ENCODE results near the gene TRANK1. TPM values are rescaled to one million over a fixed set of nuclear protein-coding genes. Genes with fewer than 3 reads are reported as not detected.

TRANK1 gene
- total RNA-seq, 1 donor from 2014 or later: 135 TPM

DNA sequence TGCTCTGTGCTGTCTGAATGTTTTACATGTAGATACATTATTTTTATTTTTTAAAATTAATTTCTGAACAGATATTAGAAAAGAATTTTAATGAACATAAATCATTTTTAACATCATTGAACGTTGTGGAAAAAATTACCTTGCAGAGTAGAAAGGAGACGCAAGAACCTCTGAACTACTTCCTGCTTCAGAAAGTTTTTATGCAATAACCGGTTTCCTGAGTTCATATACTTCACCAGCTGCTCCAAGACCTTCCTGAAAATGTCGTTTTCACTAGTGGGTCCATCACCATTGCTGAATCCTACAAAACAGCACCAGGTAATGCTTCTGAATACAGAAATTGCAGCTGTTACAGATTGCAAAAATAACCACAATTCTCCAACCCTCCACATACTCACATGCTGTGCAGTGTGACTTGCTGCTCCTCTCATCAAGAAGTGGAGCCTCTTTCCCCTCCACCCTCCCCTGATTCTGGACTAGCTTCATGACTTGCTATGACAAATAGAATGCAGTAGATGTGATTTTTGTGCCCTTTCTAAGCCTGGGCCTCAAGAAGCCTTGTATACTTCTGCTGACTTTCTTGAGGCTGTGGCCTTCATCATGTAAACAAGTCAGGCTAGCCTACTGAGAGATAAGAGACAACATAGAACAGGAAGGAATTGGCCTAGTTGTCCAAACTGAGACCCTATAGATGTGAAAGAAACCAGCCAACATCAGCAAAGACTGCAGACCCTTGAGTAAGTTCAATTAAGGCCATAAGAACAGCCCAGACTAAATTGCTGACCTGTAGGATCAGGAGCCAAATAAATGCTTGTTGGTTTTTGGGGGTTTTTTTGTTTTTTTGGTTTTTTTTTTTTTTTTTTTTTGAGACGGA is 80.4 kb downstream of the TRANK1 start:
- peak overlapping the region; percentile 61 for H3K27ac Mint-ChIP-seq
- H3K36me3 Mint-ChIP-seq (ENCODE audit: low read depth): peaks cover 65% of the 10 kb centered on the region
- H3K4me1 Mint-ChIP-seq: peaks cover 13% of the 10 kb centered on the region
- CTCF ChIA-PET: interaction anchor here (0.6 to 2.1 kb wide), 2 partner anchors 94 to 1262 kb away, joined by 3 to 6 read pairs; no protein-coding TSS in a partner anchor
- H3K4me3 Mint-ChIP-seq: no peak overlapping the region
- H3K9me3 Mint-ChIP-seq: no peaks in the 10 kb centered on the region
- intact Hi-C loops (cut with micrococcal nuclease): loop anchor here (10.0 kb wide), 1 partner anchor 900 kb away; no protein-coding TSS in a partner anchor
- no peaks in the 10 kb centered on the region for H3K27me3 Mint-ChIP-seq
- POLR2A ChIA-PET: interaction anchor here (0.6 kb wide), 1 partner anchor 160 kb away, joined by 3 read pairs; no protein-coding TSS in a partner anchor
- ATAC-seq (ENCODE audit: low read depth) (no peak), DNase-seq (no peak)
- TF ChIP-seq, protein P1, sequence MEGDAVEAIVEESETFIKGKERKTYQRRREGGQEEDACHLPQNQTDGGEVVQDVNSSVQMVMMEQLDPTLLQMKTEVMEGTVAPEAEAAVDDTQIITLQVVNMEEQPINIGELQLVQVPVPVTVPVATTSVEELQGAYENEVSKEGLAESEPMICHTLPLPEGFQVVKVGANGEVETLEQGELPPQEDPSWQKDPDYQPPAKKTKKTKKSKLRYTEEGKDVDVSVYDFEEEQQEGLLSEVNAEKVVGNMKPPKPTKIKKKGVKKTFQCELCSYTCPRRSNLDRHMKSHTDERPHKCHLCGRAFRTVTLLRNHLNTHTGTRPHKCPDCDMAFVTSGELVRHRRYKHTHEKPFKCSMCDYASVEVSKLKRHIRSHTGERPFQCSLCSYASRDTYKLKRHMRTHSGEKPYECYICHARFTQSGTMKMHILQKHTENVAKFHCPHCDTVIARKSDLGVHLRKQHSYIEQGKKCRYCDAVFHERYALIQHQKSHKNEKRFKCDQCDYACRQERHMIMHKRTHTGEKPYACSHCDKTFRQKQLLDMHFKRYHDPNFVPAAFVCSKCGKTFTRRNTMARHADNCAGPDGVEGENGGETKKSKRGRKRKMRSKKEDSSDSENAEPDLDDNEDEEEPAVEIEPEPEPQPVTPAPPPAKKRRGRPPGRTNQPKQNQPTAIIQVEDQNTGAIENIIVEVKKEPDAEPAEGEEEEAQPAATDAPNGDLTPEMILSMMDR (IDR thresholded peaks at IDR 0.05): no peak

DNA sequence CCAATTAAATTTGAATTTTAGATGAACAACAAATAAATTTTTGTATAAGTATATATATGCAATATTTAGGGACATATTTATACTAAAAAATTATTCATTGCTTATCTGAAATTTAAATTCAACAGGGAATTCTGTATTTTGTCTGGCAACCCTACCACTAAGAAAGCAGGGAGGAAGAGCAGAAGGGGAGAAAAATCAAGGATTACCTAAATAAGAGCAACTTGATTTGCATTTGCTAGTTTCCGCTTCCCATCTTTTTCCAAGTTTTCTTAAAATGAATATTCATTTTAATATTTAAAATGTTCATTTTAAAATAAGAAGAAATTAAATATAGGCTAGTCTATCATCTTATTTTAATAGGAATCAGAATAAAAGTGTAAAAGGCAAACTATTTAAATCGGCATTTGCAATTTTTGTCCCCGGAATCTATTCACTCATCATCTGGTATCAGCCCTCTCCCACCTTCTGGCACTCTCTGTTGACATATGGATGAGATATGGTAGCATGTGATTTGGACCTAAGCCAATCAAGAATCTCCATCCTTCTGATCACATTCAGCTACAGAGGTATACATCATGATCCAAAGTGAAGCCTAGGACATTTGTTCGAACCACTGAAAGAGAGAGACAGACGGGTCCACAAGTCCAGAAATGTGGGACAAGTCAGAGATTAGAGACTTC is 82.6 kb downstream of the TRANK1 start:
- H3K4me3 Mint-ChIP-seq: no peak overlapping the region
- H3K36me3 Mint-ChIP-seq (ENCODE audit: low read depth): peaks cover 78% of the 10 kb centered on the region
- DNase-seq: no peak
- no peaks in the 10 kb centered on the region for H3K27me3 Mint-ChIP-seq
- no peak overlapping the region for H3K27ac Mint-ChIP-seq
- H3K9me3 Mint-ChIP-seq: no peaks in the 10 kb centered on the region
- no peak for ATAC-seq (ENCODE audit: low read depth)
- POLR2A ChIA-PET: no interaction called here
- intact Hi-C loops (cut with micrococcal nuclease): loop anchor here (10.0 kb wide), 1 partner anchor 897 kb away; no protein-coding TSS in a partner anchor
- CTCF ChIA-PET: no interaction called here
- TF ChIP-seq, protein P1 (IDR thresholded peaks at IDR 0.05): no peak
- H3K4me1 Mint-ChIP-seq: peaks cover 8% of the 10 kb centered on the region

DNA sequence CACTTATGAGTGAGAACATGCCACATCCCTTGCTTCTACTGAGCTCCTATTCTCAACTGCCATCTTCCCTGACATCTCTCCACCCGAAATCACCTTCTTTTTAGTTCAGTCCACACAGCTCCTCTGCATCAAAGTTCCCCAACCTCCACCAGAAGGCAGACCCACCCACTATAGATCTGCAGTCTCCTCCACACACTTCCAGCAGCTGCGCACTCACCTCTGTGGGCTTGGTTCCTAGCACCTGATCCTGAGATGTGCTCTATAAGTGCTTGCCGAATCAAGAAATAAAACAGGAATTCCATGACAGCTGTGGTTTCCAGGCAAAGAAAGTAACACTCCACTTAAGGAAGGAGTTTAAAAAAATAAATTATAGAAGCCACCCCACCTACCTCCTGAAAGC is 85.4 kb downstream of the TRANK1 start:
- H3K27me3 Mint-ChIP-seq: no peaks in the 10 kb centered on the region
- no peak for DNase-seq
- H3K4me1 Mint-ChIP-seq: peaks cover 10% of the 10 kb centered on the region
- H3K27ac Mint-ChIP-seq: peak overlapping the region; percentile 13
- no peaks in the 10 kb centered on the region for H3K9me3 Mint-ChIP-seq
- POLR2A ChIA-PET: no interaction called here
- ATAC-seq (ENCODE audit: low read depth): no peak
- CTCF ChIA-PET: no interaction called here
- no peak overlapping the region for H3K4me3 Mint-ChIP-seq
- TF ChIP-seq, protein P1 (IDR thresholded peaks at IDR 0.05): no peak
- intact Hi-C loops (cut with micrococcal nuclease): no loop called here
- H3K36me3 Mint-ChIP-seq (ENCODE audit: low read depth): peaks cover 87% of the 10 kb centered on the region

DNA sequence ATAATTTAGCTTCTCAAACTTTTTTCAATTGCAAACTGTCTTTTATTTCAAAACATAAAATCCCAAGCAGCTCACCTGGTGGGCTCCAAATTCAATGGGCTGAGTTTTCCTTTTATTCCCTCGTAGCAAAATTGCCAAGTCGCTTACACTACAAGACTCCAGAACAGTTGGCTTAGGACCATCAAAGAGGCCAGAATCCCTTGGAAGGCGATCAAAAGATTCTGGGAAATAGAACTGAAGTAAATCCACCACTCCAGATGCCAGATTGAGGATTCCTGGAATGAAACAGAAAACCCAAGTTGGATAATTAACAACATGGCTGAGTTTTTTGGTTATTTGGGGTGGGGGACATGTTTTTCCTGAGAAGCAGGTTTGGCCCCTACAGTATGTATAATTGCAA is 92.8 kb downstream of the TRANK1 start:
- ChIA-PET POLR2A (no interaction called here), CTCF (no interaction called here)
- Mint-ChIP-seq H3K27ac (no peak overlapping the region), H3K36me3 (ENCODE audit: low read depth) (peaks cover 93% of the 10 kb centered on the region), H3K27me3 (no peaks in the 10 kb centered on the region), H3K9me3 (no peaks in the 10 kb centered on the region), H3K4me3 (no peak overlapping the region), H3K4me1 (peaks cover 4% of the 10 kb centered on the region)
- DNase-seq (no peak), ATAC-seq (ENCODE audit: low read depth) (no peak)
- TF ChIP-seq, protein P1 (IDR thresholded peaks at IDR 0.05): no peak
- intact Hi-C loops (cut with micrococcal nuclease): no loop called here

DNA sequence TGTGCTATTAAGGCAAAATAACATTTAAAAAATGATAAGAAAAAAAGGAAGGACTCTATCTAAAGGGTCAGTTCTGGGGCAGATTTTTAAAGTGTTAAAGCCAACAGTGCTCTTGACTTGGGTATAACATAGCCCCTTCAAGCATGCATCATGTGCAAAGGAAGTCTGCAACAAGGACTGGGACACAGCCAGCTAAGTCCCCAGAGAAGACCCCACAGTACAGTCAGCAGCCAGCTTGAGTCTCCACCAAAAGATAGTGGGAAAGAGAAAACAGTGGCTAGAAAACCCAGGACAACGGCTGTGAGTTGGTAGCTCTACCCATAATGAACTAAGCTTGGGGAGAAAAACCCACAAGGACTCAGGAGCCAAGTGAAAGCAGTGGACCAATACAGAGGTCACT is 94.1 kb downstream of the TRANK1 start:
- Mint-ChIP-seq H3K4me1 (peaks cover 6% of the 10 kb centered on the region), H3K36me3 (ENCODE audit: low read depth) (peaks cover 93% of the 10 kb centered on the region), H3K27ac (no peak overlapping the region), H3K9me3 (no peaks in the 10 kb centered on the region), H3K27me3 (no peaks in the 10 kb centered on the region), H3K4me3 (no peak overlapping the region)
- POLR2A ChIA-PET: no interaction called here
- DNase-seq (no peak), ATAC-seq (ENCODE audit: low read depth) (no peak)
- CTCF ChIA-PET: interaction anchor here (0.7 kb wide), 1 partner anchor 18 kb away, joined by 3 read pairs; no protein-coding TSS in a partner anchor
- intact Hi-C loops (cut with micrococcal nuclease): no loop called here
- TF ChIP-seq, protein P1 (IDR thresholded peaks at IDR 0.05): no peak

Data from activated B cell treated with CpG ODN at 0.5 μM for 24 hours (primary cell).